OCI-LY3 (cell line): ENCODE data around the gene RASGRF2.

Experiments
- H2AFZ ChIP-seq: fragments of 200-600, 300-600 bp; shearing (Covaris generic); 2 replicates; pipeline ENCODE4 v1.6.0; 2014; ENCODE audit warnings: antibody characterized with exemption, low read depth, low read length
- H3K27ac ChIP-seq: fragments of 200-600, 300-600 bp; sonication (generic); 2 replicates; pipeline ENCODE4 v1.5.1; 2014; ENCODE audit warnings: mild to moderate bottlenecking, low read length, moderate library complexity, mixed read lengths
- H3K27me3 ChIP-seq: fragments of 200-600, 300-600 bp; sonication (generic); 2 replicates; pipeline ENCODE4 v1.6.1; 2014; ENCODE audit warnings: low read depth, low read length, mixed read lengths
- H3K36me3 ChIP-seq: fragments of 200-600, 300-600 bp; sonication (generic); replicated peaks from 2 replicates; pipeline ENCODE3; 2014; ENCODE audit warnings: low read depth, low read length, mixed read lengths
- H3K4me1 ChIP-seq: fragments of 300-600, 200-600 bp; sonication (generic); 2 replicates; pipeline ENCODE4 v1.6.1; 2014; ENCODE audit warnings: low read length, mixed read lengths
- H3K4me2 ChIP-seq: fragments of 200-600, 300-600 bp; sonication (generic); 2 replicates; pipeline ENCODE4 v1.6.1; 2014; ENCODE audit warnings: low read length, mixed read lengths
- H3K4me3 ChIP-seq: fragments of 300-600, 200-600 bp; sonication (generic); 2 replicates; pipeline ENCODE4 v1.5.1; 2014; ENCODE audit warnings: antibody characterized with exemption, mild to moderate bottlenecking, low read length, moderate library complexity
- H3K79me2 ChIP-seq: fragments of 300-600, 200-600 bp; shearing (Covaris generic); 2 replicates; pipeline ENCODE4 v1.6.1; 2014; ENCODE audit warnings: mild to moderate bottlenecking, low read length, mixed read lengths
- H3K9ac ChIP-seq: fragments of 300-600, 200-600 bp; shearing (Covaris generic); 2 replicates; pipeline ENCODE4 v1.6.0; 2014; ENCODE audit warnings: mild to moderate bottlenecking, low read length, moderate library complexity
- H3K9me3 ChIP-seq: fragments of 200-600, 300-600 bp; shearing (Covaris generic); 2 replicates; pipeline ENCODE4 v1.6.1; 2014; ENCODE audit warnings: low read length, mixed read lengths; ENCODE audit not compliant: insufficient read depth
- H4K20me1 ChIP-seq: fragments of 200-600, 300-600 bp; sonication (generic); 2 replicates; pipeline ENCODE4 v1.6.1; 2016; ENCODE audit warnings: low read length, mixed read lengths; ENCODE audit not compliant: insufficient read depth
- CTCF ChIP-seq: fragments of 200-600, 300-600 bp; sonication (generic); IDR thresholded peaks from 2 replicates; pipeline ENCODE4 v1.5.1; 2014; ENCODE audit warnings: antibody characterized with exemption, low read length, low read depth
- EZH2phosphoT487 ChIP-seq: fragments of 200-600 bp; shearing (Covaris generic); IDR thresholded peaks from 2 replicates; pipeline ENCODE4 v1.6.1; 2018; ENCODE audit warnings: antibody characterized with exemption, mixed run types, low read depth

The RASGRF2 gene

DNA sequence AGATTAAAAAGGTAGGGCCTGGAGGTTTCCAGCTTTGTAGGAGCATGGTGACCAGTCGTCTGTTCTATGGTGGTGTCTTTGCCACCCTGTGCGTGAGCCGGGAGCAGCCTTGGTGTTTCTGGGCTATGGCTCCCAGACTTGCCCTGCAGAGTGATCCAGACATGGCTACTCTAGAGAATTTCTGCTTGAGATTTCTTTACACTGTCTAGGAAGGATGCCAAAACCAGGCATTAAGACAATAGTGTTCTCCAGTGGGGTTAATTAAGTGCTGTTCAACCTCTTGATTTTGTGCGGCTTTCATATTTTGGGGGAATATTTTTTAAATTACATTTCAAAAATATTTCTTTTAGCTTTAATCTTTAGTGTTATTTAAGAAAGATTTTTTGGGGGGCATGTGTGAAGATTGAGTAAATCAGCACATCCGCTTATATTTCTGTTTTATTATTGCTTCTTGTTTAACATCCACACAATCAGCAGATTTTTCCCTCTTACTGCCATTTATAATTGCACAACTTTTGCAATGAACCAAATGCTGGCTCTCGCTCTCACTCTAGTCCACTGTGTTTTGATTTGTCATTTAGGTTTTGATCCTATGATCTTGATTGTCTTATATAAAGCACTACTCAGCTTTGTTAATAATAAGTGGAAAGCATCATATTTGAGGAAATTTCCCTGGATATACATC lies 110.5 kb downstream of the RASGRF2 start:
- no peak overlapping the region for H3K4me2 ChIP-seq
- TF ChIP-seq EZH2phosphoT487 (no peak), CTCF (no peak)
- no peak overlapping the region for H3K4me3 ChIP-seq
- H4K20me1 ChIP-seq, result no peaks in the 10 kb centered on the region
- no peaks in the 10 kb centered on the region for H3K27me3 ChIP-seq
- no peak overlapping the region for H3K9ac ChIP-seq
- H3K4me1 ChIP-seq, result no peaks in the 10 kb centered on the region
- H3K36me3 ChIP-seq, result no peaks in the 10 kb centered on the region
- H3K27ac ChIP-seq, result no peak overlapping the region
- no peak overlapping the region for H2AFZ ChIP-seq
- H3K9me3 ChIP-seq, result no peaks in the 10 kb centered on the region
- H3K79me2 ChIP-seq, result no peaks in the 10 kb centered on the region

GRCh38 chr5:81075041-81075440 lies 114.9 kb downstream of the RASGRF2 start:
- Histone ChIP-seq H3K27ac (no peak overlapping the region), H3K9ac (no peak overlapping the region), H3K4me1 (peaks cover 5% of the 10 kb centered on the region; the same call in 1 of the 2 replicates), H3K4me2 (no peak overlapping the region), H3K27me3 (no peaks in the 10 kb centered on the region), H3K36me3 (no peaks in the 10 kb centered on the region), H3K4me3 (no peak overlapping the region), H2AFZ (no peak overlapping the region), H4K20me1 (no peaks in the 10 kb centered on the region), H3K79me2 (no peaks in the 10 kb centered on the region), H3K9me3 (no peaks in the 10 kb centered on the region)
- TF ChIP-seq CTCF (no peak), EZH2phosphoT487 (no peak)

GRCh38 chr5:81077105-81077504 lies 116.9 kb downstream of the RASGRF2 start:
- Histone ChIP-seq H3K4me3 (no peak overlapping the region), H4K20me1 (no peaks in the 10 kb centered on the region), H3K9me3 (no peaks in the 10 kb centered on the region), H3K4me1 (peaks cover 5% of the 10 kb centered on the region; the same call in 1 of the 2 replicates), H3K79me2 (no peaks in the 10 kb centered on the region), H3K36me3 (no peaks in the 10 kb centered on the region), H3K4me2 (no peak overlapping the region), H3K9ac (no peak overlapping the region), H2AFZ (no peak overlapping the region), H3K27ac (no peak overlapping the region), H3K27me3 (no peaks in the 10 kb centered on the region)
- no peak for TF ChIP-seq EZH2phosphoT487
- TF ChIP-seq CTCF, result no peak

- TF ChIP-seq CTCF (no peak), EZH2phosphoT487 (no peak)
- H3K79me2 ChIP-seq, result no peaks in the 10 kb centered on the region
- no peaks in the 10 kb centered on the region for H3K9me3 ChIP-seq
- no peak overlapping the region for H3K4me3 ChIP-seq
- no peak overlapping the region for H3K27ac ChIP-seq
- no peaks in the 10 kb centered on the region for H4K20me1 ChIP-seq
- H3K9ac ChIP-seq, result no peak overlapping the region
- no peaks in the 10 kb centered on the region for H3K36me3 ChIP-seq
- no peak overlapping the region for H3K4me2 ChIP-seq
- no peak overlapping the region for H2AFZ ChIP-seq
- no peaks in the 10 kb centered on the region for H3K27me3 ChIP-seq
- H3K4me1 ChIP-seq, result peaks cover 5% of the 10 kb centered on the region; the same call in 1 of the 2 replicates
Measured at GRCh38 chr5:81078930-81079329, 118.8 kb downstream of the RASGRF2 start.
